OCI-LY3 (cell line): Measurements from ENCODE around the gene C16orf89.
"Not testable (repeated sequence)": the region's sequence is repeated elsewhere in the genome, so short reads cannot be mapped to it uniquely, and the experiment has no call there.

ENCODE experiments used
- EZH2phosphoT487 ChIP-seq: fragments of 200-600 bp; shearing (Covaris generic); IDR thresholded peaks from 2 replicates; pipeline ENCODE4 v1.6.1; 2018; ENCODE audit warnings: antibody characterized with exemption, mixed run types, low read depth
- TF ChIP-seq, protein P1 (sequence below): fragments of 200-600, 300-600 bp; sonication (generic); IDR thresholded peaks from 2 replicates; pipeline ENCODE4 v1.5.1; 2014; ENCODE audit warnings: antibody characterized with exemption, low read length, low read depth

DNA sequence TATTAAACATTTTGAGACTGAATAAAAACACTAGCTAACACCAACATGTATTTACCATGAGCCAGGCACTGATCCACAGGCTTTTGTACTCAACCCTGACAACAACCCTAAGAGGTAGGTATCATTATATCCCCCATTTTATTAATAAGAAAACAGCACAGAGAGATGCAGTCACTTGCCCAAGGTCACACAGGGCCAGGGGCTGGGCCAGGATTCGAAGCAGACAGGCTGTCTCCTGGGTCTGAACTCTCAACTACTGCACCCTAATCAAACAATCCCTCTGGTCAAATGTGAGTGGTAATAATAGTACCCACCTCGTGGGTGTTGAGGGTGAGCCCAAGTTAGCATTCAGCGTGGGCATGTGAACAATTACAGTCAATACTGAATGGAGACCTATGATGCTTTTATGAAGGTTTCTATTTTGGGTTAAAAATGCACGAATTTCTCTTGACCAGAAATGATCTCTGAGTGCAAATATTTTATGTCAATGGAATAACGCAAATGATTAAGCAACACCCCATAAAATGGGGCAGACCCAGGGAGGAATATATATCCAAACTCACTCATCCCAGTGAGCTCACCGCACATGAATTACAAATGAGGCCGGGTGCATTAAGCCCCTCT, 30.8 kb upstream of the C16orf89 start:
- TF ChIP-seq, protein P1, sequence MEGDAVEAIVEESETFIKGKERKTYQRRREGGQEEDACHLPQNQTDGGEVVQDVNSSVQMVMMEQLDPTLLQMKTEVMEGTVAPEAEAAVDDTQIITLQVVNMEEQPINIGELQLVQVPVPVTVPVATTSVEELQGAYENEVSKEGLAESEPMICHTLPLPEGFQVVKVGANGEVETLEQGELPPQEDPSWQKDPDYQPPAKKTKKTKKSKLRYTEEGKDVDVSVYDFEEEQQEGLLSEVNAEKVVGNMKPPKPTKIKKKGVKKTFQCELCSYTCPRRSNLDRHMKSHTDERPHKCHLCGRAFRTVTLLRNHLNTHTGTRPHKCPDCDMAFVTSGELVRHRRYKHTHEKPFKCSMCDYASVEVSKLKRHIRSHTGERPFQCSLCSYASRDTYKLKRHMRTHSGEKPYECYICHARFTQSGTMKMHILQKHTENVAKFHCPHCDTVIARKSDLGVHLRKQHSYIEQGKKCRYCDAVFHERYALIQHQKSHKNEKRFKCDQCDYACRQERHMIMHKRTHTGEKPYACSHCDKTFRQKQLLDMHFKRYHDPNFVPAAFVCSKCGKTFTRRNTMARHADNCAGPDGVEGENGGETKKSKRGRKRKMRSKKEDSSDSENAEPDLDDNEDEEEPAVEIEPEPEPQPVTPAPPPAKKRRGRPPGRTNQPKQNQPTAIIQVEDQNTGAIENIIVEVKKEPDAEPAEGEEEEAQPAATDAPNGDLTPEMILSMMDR, result not testable (repeated sequence)
- not testable (repeated sequence) for TF ChIP-seq EZH2phosphoT487
